Suppressor macrophage (primary cell): ENCODE results near the gene SDK2.
A peak's percentile ranks its signal among the peaks of the same experiment; 100 is the strongest.

Source experiments
- DNase-seq, 4 experiments: peaks; one replicate each; pipeline ENCODE4 v3.0.0-alpha.2; 2020 to 2022

SDK2 gene

DNA sequence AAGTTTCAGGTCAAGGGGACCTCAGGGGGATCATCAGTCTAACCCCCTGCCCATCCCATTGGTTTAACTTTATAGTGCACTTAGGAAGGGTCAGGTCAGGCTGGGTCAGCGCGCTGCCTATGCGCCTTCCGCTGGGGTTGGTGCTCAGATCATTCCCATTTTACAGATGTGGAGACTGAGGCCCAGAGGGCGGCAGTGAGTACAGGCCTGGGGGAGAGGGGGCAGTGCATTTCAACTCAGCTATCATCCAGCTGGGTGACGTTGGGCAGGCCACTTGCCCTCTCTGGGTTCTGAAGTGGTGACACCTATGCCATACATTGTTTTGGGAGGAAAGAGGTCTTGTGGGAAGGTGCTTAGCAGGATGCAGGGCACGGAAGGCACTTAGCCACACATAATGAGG is 204.6 kb downstream of the SDK2 start:
- no peak for DNase-seq

DNA sequence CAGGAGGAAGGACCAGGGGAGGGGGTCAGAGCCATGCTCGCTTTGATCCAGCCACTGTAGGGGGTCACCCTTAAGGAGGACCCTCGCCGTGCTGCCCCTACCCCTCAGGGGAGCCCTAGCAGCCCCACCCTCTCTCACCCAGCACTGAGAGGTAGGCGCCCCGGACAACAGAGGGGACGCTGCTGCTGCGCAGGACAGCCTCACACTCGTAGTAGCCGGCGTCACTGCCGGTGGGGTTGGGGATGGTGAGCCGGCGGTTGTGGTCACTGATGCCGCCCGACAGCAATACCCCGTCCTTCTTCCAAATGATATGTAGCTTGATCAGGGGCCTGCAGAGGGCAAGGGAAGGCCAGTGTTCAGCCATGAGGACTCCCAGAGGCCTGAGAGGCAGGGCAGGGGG is 206.4 kb downstream of the SDK2 start:
- no peak for DNase-seq

DNA sequence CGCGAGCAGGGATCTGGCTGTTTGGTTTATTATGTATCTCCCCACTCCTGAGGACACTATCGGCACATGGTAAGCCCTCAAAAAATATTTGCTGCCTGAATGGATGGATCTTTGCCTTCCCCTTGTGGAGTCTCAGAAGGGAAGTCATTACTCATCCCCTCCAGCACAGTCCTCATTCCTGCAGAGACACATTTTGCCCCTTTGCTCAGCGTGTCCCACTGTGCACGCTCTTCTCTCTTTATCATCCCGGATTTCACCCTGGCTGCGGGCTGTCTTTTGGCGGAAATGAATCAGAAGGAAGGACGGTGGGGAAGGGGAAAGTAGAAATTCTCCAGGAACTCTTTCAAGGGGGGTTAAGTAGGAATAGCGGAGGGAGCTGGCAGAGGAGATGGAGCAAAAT is 207.3 kb downstream of the SDK2 start:
- no peak for DNase-seq

DNA sequence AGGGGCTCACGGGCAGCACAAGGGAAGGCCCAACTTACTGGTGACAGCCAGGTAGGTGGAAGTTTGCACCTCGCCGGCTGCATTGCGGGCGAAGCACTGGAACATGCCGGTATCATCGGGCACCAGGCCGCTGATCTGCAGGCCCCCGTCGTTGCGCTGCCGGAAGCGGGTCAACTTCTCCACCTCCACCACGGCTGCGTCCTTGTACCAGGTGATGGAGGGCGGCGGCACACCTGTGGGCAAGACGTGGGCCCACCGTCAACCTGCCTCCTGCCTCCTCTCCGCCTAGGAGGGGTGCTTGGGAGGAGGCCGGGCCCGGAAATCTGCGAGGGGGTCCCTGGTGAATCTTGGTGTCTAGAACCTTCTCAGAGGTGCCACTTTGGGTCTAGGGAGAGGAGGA is 208.8 kb downstream of the SDK2 start:
- DNase-seq, result no peak

DNA sequence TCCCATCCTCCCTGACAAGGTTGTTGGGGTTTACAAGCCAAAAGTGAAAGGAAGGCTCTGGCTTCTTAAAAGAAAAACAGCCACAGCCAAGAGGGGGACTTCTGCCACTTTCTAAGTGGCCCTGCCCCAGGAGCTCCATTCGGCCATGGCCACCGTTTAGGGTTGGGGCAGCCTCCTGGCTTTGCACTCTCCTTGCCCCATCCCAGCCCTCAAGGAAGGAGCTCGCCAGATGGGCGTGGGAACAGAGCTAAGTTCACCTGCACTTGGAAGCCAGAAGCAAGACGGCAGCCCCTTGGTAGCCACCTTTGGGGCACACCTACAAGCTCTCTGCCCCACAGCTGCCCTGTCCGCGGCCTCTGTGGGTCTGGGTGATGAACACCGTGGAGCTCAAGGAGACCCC is 210.1 kb downstream of the SDK2 start:
- DNase-seq, result no peak

DNA sequence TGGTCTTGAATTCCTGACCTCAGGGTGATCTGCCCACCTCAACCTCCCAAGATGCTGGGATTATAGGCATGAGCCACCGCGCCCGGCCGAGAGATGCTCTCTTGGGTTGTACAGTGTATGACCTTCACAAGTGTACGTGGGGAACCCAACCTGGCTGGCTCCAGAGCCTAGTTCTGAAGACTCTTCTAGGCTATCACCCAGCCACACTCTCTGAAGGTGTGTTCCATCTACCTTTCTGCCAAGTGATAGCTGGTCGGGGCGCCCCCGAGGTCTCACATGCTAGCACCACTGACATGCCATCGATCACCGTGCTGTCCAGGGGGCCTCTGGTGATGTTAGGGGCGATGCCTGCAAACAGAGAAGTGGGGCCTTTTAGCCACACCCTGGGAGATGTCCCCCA is 210.7 kb downstream of the SDK2 start:
- no peak for DNase-seq

DNA sequence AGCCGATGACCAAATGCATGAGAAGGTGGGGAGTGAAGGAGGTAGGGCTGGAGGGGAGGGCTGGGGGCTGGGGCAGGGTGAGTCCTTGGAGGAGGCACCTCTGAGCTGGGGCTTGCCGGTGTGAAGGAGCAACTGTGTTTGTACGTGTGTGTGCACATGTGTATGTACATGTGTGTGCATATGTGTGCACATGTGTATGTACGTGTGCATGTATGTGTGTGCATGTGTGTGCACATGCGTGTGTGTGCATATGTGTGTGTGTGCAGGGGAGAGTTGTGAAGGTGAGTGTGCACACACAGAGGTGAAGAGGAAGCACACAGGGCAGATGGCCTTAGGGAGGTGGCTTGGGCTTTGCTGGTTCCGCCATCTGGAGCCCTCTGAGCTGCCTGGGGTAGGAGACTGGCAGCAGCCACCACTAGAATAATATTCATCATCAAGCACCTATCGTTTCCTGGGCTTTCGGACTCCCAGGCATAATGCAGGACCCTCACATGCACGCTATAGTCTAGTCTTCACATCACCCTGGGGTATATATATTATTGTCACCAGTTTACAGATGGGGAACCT is 211.5 kb downstream of the SDK2 start:
- DNase-seq, result no peak

DNA sequence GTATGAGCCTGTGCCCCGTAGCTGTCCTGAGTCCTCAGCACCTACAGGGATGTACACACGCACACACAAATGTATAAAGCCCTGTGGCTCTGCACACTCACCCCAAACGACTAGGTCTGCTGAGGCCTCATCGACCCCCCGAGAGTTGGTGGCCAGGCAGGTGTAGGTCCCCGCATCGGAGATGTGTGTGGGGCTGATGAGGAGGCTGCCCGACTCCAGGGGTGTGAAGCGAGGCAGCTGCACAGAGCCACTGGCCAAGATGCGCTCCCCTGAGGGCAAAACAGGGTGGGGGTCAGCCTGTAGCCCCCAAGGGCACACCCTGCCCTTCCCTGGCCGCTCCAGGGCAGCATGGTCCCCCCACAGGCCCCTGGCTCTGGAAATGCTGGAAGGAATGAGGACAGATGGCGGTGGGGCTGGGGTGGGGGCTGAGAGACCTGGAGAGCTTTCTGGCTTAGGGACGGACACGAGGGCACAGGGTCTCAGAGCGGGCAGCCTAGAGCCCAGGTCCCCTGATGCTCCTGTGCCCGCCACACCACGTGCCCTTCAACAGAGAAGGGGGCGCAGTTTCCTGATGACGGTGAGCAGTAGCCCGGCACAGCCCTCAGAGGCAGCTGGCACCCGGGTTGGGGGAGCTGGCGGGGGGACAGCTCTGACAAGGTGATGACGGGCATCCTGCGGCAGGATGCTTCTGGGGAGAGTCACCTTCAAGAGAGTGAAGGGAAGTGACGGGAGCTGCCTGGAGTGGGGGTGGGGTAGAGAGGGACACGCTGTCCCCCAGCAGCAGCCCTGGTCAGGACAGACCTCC is 212.6 kb downstream of the SDK2 start:
- no peak for DNase-seq

DNA sequence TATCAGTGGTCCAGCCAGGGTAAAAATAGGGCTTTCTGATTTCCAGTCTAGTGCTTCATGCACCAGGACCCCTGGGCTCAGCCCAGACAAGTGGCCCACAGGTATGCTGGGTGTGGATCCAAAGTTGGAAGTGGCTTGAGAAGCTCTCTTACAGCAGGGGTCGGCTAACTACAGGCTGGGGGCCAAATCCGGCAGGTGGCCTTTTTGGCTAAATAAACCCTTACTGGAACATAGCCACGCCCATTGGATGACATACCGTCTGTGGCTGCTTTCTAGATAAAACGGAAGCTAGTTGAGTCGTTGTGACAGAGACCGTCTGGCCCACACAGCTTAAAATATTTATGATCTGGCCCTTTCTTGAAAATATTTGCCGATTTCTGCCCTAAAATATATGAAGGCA is 213.4 kb downstream of the SDK2 start:
- peak; percentile 69 to 89 (median 80) for DNase-seq

DNA sequence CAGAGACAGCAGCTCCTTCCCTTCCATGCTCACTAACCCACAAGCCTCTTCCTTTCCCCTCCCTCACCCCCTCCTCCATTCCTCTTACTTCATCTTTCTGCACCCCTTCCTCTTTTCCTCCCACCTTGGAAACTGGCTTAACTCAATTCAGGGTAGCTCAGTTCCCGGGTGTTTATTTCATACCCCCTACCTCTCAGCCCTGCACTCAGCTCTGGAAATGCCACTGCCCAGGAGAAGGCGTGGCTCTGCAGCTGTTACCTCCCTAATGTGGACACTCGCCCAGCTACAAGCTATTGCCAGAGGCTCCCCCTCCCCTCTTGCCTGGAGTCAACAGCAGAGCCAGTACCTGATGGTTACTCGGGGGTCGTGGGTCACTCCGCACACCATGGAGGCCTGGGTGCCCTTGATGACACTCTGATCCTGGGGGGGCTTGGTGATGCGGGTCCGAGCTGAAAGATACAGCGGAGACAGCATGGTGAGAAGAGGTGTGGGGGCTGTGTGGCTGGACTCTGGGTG is 214.0 kb downstream of the SDK2 start:
- DNase-seq, result peak in 1 of 4 experiments; percentile 10

DNA sequence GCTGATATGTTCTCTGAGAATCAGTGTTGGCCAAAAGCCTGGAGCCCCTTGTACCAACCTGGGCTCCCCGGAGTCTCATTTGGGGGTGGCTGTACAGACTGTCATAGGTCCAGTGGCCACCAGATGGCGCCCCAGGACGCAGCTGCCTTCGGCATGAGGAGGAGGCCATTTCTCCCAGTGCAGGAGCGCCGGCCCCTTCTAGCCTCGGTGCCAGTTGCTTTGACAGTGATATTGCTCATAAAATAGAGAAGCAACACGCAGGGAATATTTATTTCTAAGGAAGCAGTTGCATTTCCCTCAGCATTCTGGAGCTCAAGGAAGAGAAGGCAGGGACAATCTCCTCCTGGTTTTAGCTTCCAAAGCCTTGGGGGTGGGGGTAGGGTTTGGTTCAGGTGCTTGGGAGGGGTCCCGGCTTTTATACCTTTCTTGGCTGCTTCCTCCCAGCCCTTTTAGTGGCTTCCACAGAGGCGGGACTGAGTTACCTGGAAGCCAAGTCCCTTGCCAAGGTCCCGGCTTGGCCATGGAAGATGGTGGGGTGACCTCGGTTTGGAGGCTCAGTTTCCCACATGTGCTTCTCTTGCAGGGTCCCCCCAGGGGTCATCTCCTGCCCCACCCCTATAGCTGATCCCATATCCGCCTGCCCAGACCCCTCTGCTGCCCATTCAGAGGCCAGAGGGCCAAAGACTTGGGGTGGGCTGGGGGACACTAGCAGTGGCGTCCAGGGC is 214.6 kb downstream of the SDK2 start:
- DNase-seq, result peak; percentile 91 to 95 (median 94)

DNA sequence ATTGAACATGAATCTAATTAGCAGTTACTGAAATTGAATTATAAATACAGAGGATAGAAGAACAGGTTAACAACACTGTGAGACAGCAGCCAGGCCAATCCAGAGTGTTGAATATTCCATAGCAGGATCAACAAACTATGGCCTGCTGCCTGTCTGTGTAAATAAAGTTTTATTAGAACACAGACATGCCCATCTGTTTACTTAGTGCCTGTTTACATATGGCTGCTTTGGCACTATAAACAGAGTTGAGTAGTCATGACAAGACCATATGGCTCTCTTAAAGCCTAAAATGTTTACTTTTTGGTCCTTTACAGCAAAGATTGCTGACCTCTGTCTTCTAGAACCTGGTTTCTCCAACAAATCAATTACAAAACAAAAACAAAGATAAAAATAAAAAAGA is 217.0 kb downstream of the SDK2 start:
- DNase-seq, result no peak

DNA sequence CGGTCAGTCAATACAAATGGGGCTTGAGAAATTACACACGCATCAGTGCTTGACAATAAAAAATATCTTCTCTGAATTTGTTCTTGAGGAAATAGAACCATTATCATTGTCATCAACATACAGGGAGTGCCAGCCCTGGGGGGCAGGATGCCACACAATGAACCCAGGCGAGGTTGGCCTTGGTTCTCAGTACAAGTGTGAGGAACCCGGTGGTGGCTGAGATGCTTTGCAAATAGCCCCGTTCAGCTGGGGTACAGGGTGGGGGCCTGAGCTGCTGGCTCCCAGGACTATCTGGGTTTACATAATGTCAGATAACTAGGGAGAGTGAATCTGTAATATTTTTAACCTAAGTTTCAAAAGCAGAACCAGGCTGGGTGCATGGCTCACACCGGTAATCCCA is 219.7 kb downstream of the SDK2 start:
- no peak for DNase-seq

DNA sequence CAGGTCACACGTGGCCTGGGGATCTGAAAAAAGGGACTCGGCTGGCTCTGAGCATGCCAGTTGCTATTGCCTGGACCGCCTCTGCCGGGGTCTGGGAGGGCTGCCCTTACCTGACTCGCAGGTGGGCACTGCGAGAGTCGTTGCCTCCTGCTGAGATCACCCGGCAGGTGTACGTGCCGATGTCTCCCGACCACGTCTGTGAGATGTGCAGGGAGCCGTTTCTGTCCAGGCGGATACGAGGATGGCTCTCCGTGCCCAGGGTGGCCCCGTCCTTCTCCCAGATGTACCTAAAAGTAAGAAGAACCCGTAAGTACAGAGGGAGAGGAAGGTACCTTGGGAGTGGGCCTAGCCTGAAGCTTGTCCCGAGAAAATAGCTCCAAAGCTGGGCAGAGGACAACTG is 220.4 kb downstream of the SDK2 start:
- no peak for DNase-seq

DNA sequence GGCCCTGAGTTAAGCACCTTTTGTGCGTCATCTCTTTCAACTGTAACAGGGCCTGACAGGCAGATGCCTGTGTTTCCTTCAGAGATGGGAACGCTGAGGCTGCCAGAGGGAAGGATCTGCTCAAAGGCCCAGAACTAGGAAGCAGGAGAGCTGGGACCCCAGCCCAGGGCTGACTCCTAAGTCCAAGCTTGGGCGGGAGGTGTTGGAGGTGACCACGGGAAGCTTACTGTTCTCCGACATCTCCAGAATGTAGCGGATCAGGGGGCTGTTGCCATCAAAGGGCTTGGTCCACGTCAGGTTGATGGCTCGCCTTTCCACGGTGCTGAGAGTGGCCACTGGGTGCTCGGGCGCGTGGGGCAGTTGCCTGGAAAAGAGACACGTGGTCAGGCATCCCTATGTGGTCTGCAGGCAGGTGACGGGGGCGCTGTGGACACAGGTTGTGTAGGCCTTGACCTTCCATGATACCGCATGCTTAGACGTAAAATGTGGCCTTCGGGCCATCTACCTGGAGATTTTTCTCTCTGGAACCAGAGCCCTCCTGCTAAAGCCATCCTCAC is 221.0 kb downstream of the SDK2 start:
- DNase-seq, result no peak

DNA sequence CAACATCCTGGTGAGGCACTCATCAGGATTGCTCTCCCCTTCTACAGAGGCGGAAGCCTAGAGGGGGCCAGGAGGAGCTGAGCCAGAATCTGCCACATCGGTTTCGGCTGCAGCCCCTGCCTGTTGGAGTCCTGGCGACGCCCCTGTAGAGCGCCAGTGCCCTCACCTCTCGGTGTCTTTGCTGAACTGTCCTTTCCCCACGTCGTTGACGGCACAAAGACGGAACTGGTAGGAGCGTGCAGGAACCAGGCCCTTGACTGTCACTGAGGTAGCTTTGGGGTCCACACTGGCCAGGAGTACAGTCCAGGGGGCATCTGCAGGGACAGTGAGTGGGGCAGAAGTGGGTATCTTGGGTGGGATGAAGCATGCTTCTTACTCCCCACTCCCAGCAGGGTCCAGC is 222.1 kb downstream of the SDK2 start:
- no peak for DNase-seq

DNA sequence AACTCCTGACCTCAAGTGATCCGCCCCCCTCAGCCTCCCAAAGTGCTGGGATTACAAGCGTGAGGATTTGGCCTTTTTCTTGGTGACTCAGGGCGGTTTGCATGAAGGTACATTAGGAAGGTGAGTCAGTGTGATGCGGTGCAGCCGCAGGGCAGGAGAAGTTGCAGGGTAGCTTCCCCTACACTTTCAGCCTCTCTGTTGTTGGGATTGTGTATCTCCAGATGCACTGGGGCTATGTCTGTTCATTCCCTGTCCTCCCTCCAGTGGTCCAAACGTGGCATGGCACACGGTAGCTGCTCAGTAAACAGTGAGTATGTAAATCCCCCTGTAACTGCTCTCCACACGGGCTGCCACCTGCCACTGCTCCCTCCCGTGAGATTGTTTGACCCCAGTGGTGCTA is 223.3 kb downstream of the SDK2 start:
- no peak for DNase-seq

DNA sequence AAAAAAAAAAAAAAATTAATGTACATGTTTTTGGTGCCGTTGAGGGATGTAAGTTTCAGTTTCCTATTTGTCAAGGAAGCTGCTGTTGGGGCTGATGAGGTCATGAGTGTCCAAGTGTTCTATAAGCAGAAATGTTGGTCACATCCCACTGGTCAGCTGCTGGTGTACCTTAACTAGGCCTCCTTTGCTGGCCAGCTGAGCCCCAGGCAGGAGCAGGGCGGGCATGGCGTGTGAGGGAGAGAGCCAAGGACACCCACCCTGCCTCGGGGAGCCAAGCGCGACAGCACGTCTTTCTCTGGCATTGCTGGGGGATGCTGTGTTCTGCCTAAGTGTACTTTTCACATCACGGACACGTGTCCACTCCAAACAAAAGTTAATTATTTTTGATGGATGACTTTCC is 224.4 kb downstream of the SDK2 start:
- peak in 1 of 4 experiments; percentile 12 for DNase-seq

DNA sequence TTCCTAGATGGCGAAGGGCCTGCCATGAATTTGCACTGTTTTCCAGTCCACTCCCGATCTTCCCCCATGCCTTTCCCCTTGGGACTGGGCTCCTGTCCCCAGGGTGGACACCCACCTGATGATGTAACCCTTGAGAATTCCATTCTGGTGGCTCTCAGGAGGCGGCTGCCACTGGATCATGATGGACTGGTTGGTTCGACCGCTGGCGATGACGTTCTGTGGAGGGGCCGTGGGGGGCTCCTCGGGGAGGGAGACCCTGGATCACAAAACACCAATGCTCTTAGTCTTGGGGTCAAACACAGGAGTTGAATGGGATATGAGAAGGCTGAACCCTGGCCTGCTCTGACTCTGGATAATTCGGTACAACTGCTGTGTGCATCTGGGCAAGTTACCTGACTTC is 225.2 kb downstream of the SDK2 start:
- DNase-seq, result no peak

DNA sequence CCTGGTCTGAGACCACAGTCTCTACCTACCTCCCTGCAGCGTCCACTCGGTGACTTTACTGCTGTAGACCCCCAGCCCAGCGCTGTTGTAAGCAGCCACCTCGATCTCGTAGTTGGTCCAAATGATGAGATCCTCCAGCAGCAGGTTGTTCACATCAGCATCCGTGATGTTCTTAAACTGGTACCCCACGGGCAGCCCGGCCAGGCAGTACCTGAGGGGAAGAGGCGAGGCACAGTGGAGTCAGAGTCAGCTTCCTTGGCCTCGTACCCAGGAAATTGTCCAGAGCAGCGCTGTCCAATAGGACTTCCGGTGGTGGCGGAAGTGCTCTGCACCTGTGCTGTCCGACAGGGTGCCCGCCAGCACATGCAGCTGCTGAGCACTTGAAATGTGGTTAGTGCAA is 228.5 kb downstream of the SDK2 start:
- no peak for DNase-seq

DNA sequence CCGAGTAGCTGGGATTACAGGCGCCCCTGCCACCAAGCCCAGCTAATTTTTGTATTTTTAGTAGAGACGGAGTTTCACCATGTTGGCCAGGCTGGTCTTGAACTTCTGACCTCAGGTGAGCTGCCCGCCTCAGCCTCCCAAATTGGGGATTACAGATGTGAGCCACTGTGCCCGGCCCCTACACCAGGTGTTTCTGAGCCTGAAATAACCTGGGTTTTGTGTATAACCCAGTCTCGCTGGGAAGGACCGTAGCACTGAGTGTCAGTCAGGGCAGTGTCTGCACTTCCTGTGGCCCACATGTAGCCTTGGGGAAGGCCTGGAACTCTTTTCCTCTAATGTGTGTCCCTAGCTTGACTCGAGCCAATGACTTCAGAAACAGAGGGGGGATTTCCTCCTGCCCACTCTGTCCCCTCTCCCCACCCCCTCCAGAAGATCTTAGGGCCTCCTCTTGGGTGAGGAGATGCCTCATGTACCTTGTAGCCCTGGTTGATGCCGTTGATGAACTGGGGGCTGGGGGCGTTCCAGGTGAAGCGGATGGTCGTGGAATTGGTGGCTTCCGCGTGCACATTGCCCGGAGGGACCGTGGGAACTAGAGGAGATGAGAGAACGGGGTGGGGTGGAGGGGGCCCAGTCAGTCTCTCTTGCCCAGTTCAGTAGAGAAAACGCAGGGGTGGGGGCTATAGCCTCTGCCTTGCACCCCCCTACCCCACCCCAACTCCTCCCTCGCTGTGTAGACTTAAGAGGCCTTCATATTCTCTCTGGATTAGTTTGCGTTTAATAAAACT is 229.9 kb downstream of the SDK2 start:
- no peak for DNase-seq

DNA sequence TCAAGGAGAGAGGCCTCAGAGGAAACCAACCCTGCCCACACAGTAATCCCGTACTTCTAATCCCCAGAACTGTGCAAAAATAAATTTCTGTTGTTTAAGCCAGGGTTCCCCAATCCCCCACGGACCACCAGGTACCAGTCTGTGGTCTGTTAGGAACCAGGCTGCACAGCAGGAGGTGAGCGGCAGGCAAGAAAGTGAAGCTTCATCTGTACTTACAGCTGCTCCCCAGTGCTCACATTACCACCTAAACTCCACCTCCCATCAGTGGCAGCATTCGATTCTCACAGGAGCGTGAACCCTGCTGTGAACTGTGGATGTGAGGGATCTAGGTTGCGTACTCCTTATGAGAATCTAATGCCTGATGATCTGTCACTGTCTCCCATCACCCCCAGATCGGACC is 231.3 kb downstream of the SDK2 start:
- DNase-seq, result no peak

DNA sequence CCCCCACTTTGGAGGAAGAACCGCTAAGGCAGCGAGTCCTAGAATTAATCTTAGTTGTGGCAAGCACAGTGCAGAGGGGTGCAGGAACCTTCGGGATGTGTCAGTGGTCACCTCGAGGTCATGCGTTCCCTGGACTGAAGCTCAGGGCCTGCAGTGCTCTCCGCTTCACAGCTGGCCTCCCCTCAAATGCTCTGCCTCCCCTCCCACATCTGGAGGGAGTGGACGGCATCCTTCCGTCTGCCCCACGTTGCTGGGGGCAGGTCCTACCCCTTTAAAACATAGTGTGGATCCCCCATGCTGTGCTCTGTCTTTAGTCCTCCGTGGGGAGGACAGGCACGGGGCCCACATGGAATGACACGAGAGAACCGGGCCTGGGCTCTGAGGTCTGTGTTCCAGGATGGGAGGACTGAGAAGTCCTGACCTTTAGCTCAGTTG is 232.9 kb downstream of the SDK2 start:
- DNase-seq, result no peak
